ENCODE data around the gene FAM227B.

FAM227B gene

GRCh38 chr15:49441356-49441755 lies 179.3 kb downstream of the FAM227B start:
- no peak for DNase-seq (ENCODE audit: low spot score)
- TF ChIP-seq, protein P1, sequence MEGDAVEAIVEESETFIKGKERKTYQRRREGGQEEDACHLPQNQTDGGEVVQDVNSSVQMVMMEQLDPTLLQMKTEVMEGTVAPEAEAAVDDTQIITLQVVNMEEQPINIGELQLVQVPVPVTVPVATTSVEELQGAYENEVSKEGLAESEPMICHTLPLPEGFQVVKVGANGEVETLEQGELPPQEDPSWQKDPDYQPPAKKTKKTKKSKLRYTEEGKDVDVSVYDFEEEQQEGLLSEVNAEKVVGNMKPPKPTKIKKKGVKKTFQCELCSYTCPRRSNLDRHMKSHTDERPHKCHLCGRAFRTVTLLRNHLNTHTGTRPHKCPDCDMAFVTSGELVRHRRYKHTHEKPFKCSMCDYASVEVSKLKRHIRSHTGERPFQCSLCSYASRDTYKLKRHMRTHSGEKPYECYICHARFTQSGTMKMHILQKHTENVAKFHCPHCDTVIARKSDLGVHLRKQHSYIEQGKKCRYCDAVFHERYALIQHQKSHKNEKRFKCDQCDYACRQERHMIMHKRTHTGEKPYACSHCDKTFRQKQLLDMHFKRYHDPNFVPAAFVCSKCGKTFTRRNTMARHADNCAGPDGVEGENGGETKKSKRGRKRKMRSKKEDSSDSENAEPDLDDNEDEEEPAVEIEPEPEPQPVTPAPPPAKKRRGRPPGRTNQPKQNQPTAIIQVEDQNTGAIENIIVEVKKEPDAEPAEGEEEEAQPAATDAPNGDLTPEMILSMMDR (IDR thresholded peaks at IDR 0.05) = no peak
- Histone ChIP-seq H3K27ac (no peak overlapping the region), H3K4me3 (no peak overlapping the region)

GRCh38 chr15:49439678-49440395 lies 180.8 kb downstream of the FAM227B start:
- DNase-seq (ENCODE audit: low spot score) = no peak
- no peak overlapping the region for H3K27ac ChIP-seq
- no peak overlapping the region for H3K4me3 ChIP-seq
- TF ChIP-seq, protein P1 (IDR thresholded peaks at IDR 0.05) = no peak

DNA sequence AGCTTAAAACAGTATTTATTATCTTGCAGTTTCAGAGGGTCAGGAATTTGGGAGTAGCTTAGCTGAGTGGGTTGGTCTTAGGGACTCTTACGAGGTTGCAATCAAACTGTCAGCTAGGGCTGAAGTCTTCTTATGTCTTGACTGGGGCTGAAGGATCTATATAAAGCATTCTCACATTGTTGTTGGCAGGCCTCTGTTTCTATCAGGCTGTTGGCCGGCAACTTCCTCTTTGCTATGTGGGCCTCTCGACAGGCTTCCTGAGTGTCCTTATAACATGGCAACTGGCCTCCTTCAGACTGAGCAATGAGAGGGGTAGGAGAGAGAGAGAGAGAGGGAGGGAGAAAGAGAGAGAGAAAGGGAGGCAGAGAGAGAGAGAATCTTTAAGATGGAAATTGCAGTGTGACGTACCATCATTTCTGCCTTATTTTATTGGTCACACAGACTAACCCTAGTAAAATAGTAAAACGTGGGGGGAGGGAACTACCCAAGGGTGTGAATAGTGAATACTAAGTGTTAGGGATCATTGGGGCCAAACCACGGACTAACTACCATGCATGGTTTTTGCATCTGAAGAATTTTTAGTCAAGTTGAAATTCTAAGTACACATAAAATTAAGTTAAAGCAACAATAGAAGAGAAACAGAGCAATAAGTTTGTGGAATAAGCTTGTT lies 181.5 kb downstream of the FAM227B start:
- TF ChIP-seq, protein P1 (IDR thresholded peaks at IDR 0.05) = no peak
- peak overlapping the region in 1 of 2 donors; percentile 34 for H3K27ac ChIP-seq
- no peak for DNase-seq (ENCODE audit: low spot score)
- H3K4me3 ChIP-seq = peak overlapping the region; percentile 23

DNA sequence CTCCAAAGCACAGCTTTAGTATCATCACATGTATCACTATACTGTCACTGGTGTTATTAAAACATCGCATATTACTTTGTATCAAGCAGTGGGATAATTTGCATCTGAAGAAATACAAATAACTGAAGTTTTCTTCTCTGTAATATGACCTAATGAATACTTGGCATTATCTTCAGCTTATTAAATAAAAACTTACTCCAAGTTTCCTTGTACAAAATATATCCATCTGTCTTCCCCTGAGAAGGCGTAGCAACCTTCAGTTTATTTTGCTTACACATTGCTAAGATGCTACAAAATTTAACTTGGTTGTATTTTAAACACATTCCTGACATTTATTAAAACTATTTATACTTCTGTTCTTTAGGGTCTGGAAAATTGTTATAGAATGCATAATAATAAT lies 183.9 kb downstream of the FAM227B start:
- no peak overlapping the region for H3K27ac ChIP-seq
- peak overlapping the region; percentile 17 for H3K4me3 ChIP-seq
- TF ChIP-seq, protein P1 (IDR thresholded peaks at IDR 0.05) = no peak
- DNase-seq (ENCODE audit: low spot score) = no peak

- DNase-seq (ENCODE audit: low spot score) = no peak
- no peak overlapping the region for H3K27ac ChIP-seq
- no peak overlapping the region for H3K4me3 ChIP-seq
- TF ChIP-seq, protein P1 (IDR thresholded peaks at IDR 0.05) = no peak
These were observed 185.4 kb downstream of the FAM227B start for GRCh38 chr15:49435174-49435573.

- H3K4me3 ChIP-seq = no peak overlapping the region
- TF ChIP-seq, protein P1 (IDR thresholded peaks at IDR 0.05) = no peak
- DNase-seq (ENCODE audit: low spot score) = no peak
- no peak overlapping the region for H3K27ac ChIP-seq
These were observed 190.6 kb downstream of the FAM227B start for GRCh38 chr15:49430046-49430445.
